Measurements from ENCODE around the gene OSCAR.

DNA sequence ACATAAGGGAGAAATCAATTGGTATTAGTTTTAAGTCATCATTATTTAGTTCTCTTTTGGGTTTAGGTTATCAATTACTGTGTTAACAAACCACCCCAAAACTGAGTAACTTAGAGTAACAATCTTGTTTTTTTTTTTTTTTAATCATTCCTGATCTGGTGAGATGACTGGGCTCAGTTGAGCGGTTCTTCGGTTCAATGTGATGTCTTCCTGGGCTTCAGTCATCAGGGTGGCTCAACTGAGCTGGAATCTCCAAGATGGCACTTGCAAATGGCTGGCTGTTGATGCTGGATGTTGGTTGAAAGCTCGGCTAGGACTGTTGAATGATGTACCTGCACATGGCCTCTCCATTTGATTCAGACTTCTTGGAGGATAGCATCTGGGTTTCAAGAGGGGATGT, 16.2 kb downstream of the OSCAR start:
- TF ChIP-seq, protein P1, sequence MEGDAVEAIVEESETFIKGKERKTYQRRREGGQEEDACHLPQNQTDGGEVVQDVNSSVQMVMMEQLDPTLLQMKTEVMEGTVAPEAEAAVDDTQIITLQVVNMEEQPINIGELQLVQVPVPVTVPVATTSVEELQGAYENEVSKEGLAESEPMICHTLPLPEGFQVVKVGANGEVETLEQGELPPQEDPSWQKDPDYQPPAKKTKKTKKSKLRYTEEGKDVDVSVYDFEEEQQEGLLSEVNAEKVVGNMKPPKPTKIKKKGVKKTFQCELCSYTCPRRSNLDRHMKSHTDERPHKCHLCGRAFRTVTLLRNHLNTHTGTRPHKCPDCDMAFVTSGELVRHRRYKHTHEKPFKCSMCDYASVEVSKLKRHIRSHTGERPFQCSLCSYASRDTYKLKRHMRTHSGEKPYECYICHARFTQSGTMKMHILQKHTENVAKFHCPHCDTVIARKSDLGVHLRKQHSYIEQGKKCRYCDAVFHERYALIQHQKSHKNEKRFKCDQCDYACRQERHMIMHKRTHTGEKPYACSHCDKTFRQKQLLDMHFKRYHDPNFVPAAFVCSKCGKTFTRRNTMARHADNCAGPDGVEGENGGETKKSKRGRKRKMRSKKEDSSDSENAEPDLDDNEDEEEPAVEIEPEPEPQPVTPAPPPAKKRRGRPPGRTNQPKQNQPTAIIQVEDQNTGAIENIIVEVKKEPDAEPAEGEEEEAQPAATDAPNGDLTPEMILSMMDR (IDR thresholded peaks at IDR 0.05 in 8 of 11, conservative IDR thresholded peaks at IDR 0.05 in 3 of 11) = no peak
- no peak for TF ChIP-seq POLR2AphosphoS5 (IDR thresholded peaks at IDR 0.05)
